GM19467 (cell line): ENCODE results near the gene PHF2.

ENCODE experiments used
- ATAC-seq: cut with Tn5 transposase; IDR thresholded peaks from one replicate; pipeline ENCODE4 v1.9.1; 2021; ENCODE audit warnings: mild to moderate bottlenecking, moderate library complexity; ENCODE audit not compliant: unreplicated experiment

Gene PHF2

GRCh38 chr9:93675336-93676150 lies 99.2 kb downstream of the PHF2 start:
- ATAC-seq = no peak

DNA sequence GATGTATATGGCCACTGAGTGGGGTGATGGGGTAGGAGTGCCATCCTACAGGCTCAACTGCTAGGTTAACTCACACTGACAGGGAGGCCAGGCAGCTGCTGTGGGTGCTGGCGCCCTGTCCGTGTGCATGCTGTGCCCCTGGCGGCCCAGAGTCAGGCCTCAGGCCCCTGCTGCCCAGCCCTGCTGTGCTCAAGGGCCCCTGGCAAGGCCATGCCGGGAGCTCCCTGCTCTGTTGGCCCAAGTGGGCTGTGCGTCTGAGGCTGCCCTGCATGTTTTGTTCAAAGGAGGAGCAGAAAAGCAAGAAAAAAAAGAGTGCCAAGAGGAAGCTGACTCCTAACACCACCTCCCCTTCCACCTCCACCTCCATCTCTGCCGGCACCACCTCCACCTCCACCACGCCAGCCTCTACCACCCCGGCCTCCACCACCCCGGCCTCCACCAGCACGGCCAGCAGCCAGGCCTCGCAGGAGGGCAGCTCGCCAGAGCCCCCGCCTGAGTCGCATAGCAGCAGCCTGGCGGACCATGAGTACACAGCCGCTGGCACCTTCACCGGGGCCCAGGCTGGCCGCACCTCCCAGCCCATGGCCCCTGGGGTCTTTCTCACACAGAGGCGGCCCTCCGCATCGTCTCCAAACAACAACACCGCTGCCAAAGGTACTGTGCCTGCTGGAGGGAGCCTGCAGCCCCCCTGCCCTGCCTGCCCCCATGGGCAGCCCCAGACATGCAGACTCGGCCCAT lies 100.1 kb downstream of the PHF2 start:
- no peak for ATAC-seq

DNA sequence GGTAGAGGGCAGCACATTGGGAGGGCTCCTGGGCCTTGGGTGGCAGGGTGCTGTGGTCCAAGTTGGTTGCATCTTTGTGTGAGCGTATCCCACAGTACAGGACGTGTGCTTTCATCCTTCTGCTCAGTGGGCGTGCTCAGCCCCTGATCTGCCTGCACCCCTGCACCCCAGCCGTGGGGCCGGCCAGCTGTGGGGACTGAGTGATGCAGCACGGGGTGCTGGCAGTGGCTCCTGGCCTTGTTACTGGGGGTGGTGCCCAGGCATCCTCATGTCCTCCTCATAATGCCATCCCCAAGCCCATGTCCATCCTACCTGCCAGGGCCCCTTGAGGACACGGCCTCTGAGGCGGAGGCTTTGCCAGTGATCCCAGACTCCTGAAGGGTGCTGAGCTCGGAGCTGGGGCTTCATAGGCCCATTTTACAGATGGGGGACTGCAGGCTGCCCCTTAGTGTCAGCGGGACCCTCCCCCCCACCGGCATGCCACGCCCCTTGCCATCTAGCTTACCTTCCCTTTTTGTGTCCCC lies 100.7 kb downstream of the PHF2 start:
- no peak for ATAC-seq

GRCh38 chr9:93677641-93678136 lies 101.3 kb downstream of the PHF2 start:
- no peak for ATAC-seq

GRCh38 chr9:93678199-93679019 lies 102.0 kb downstream of the PHF2 start:
- ATAC-seq = no peak

DNA sequence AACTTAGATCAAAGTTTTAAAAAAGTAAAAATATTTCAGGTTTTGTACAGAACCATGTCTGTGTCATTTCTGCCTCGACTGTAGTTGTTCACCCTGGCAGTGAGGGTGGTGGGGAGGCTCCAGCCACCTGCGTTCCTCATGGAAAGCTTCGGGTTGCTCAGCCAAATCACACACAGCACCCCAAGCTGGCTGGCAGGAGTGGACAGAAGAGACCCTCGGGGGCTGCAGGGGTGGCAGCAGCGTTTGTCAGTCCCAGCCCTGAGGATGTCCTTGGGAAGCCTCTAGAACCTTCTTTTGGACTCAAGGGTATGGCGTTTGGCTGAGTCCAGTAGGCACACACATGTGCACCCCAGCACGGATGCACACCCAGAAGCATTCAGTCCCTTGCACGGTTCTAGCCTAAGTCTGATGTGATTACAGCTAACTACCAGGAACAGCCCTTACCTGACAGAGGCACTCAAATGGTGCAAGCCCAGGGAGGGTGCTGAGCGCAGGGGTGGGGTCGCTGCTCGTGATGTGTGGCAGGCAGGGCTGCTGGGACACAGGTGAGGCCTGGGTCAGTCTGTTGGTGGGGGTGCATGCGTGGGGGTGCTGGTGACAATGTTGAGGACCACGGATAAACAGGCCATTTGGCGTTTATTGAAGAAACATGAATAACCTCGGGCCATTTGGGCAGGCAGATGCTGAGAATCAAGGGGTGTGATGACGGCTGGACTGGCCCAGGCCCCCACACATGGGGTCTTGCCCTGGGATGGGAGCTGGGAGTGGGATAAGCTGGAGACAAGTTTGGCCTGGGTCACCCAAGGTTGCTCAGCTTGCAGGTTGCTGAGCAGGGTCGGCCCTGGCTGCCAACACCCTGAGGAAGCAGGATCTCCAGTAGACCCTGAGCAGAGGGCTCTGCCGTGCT lies 103.4 kb downstream of the PHF2 start:
- ATAC-seq = no peak

DNA sequence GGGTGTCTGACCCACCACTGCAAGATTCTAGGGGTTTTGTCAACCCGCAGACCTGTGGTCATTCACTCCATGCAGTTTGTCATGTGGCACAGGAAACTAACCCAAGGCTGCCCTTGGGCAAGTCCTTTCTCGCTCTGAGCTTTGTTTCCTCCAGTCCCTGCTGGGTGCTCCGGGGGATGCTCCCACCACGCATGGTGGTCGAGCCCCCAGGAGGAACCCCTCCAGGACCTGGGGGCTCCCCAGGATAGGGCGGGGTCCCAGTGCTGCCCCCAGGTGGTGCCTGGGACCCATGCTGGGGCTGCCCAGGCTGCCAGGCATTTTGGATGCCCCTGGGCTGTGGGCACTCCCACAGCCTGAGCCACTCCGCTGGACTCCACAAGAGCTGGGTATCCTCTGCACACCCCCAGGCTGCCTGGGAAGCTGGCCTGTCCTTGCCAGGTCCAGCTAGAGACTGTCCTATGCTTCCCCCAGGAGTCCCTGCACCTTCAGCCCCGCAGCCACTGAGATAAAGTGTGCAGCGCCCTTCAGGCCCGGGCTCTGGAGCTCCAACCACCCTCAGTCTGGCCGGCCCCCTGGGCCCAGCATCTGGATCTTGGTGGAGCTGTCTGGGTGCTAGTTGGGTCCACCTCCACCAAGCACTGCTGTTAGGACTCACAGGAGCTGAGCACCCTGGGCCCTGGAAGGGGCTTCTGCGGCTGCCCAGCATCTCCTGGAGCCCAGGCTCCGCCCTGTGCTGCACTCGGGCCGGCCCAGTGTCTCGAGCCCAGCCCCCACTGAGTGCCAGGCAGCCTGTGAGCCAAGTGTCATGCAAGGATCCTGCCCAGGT lies 104.3 kb downstream of the PHF2 start:
- no peak for ATAC-seq

GRCh38 chr9:93681269-93682154 lies 105.1 kb downstream of the PHF2 start:
- no peak for ATAC-seq

DNA sequence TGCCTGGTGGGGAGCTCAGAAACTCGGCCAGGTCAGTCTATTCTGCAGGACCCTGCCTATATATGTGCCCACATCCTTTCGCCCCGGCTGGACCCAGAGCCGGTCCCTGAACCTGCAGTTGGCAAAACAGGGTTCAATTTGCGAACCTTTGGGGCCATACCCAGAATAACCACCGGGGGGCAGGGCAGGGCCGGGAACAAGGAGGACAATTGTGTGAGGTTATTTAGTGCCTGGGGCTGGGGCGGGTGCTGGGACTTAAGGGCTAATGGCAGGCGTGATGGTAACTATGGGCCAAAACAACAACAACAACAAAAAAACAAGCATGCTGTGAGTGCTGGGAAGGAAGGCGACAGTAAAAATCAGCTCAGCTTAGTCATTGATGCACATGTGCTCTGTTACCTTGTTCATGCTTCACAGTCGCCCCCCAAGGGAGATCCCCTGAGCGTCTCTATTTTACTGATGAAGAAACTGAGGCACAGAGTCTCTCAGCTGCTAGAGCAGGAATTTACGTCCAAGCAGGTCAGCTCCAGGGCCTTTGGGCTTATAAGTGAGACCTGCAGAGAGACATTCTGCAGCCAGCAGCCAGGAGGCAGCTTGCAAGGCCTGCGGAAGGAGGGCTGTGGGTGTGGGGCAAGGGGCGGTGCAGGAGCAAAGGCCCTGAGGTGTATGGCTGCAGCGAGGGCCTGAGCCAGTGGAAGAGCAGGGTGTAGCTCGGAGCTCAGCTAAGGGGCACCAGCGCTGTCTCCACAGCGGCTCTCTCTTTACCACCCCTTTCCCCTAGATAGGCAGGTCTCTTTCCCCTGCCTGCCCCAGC lies 106.0 kb downstream of the PHF2 start:
- ATAC-seq = no peak

- ATAC-seq = no peak
Measured at GRCh38 chr9:93683331-93684134, 107.1 kb downstream of the PHF2 start.

DNA sequence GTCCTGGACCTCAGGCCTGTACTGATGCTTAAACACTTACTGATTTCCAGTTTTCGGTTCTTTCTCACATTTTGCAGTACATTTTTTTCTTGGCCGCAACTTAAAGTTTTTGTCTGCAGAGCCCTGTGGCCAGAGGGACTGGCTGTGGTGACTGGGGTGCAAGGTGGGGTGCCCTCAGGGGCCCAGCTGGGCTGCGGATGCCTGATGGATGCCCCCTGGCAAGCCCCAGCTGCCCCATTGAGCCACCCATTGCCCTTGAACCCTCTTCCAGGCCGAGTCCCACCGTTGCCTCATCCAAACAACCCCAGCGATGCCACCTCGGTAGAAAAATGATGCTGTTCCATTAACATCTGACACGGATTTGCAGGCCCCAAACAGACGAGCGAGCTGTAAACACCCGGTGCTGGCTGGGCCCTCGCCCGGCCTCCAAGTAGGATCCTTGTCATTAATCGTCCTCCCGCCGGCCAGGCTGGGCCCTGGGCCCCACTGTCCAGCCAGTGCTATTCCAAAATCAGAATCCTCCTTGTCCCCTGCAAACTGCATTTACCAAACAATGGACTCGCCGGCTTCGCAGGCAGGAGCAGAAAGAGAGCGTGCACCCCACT lies 107.9 kb downstream of the PHF2 start:
- no peak for ATAC-seq

GRCh38 chr9:93684806-93685543 lies 108.6 kb downstream of the PHF2 start:
- ATAC-seq = no peak

DNA sequence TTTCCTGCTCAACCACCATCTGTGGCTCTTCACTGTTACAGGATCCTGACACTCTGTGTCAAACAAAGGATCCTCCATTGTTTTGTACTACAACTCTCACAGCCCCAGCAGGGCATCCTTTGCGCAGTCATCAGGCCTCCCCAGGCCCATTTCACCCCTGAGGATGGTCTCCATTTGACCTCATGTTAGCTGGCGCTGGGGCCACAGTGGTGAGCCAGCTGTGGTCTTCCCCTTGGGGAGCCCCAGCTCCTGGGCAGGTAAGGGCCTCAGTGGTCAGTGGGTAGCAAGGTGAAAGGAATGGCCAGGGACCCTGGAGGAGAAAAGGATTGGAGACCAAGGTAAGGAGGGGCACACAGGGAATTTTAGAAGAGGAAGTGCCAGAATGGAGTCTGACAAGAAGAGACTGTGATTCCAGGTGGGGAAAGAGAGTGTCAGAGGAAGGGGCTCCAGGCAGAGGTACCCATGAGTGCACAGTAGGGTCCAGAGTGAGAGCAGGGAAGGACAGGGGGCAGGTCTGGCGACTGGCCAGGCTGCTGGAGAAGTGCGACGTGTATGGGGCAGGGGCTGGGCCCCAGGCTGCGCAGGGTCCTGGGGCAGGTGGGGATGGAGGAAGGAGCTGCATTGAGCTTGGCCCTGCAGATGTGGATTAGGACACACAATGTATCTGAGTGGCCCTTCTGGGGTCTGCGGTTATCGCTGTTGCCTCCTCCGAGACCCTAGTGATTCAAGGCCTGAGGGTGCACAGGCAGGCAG lies 109.9 kb downstream of the PHF2 start:
- ATAC-seq = no peak

DNA sequence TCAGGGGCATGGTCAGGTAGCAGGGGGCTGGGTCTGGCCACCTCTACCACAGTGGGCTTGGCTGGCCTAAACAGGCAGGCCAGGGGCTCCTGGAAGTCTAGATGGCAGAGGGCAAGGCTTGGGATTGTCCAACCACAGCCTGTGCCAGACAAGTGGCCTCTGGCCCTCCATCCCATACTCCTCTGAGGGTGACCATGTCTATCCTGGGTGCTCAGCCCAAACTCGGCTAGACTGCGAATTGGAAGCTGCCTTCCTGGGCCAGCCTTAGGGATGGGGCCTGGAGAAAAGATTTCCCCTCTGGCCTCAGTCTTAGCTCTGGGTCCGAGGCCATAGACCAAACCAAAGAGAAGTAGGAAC lies 110.5 kb downstream of the PHF2 start:
- no peak for ATAC-seq

DNA sequence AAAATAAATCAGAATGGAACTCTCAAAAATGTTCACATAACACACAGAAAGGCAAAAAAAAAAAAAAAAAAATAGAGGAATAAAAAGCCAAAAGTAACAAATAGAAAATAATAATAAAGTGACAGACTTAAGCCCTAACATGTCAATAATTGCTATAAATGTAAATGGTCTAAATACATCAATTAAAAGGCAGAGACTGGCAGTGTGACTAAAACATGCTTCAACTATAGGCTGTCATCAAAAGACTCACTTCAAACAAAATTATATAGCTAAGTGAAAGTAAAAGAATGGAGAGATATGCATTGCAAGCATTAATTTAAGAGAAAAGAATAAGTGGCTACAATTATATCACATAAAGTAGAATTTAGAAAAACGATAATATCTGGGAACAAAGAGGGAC lies 114.2 kb downstream of the PHF2 start:
- ATAC-seq = no peak
